B cell (primary cell): Measurements from ENCODE around the gene RBMS3.

Experiments used
- CTCF ChIP-seq: fragments of 200-600 bp; IDR thresholded peaks from one replicate; pipeline ENCODE4 v1.8.0; 2022; ENCODE audit warnings: antibody characterized with exemption, mild to moderate bottlenecking
- EZH2 ChIP-seq: IDR thresholded peaks from 2 replicates; pipeline ENCODE4 v1.6.1; 2012; ENCODE audit warnings: borderline replicate concordance, low read depth, mild to moderate bottlenecking, moderate library complexity, low read length; ENCODE audit not compliant: insufficient read depth, poor library complexity, severe bottlenecking

- TF ChIP-seq CTCF = no peak
- no peak for TF ChIP-seq EZH2
Observed at GRCh38 chr3:29755416-29755815, 474.5 kb downstream of the RBMS3 start.
